Osteocyte (in vitro differentiated cells): ENCODE data around the gene AKAP10. TPM values are rescaled to one million over a fixed set of nuclear protein-coding genes. Genes with fewer than 3 reads are reported as not detected.

Experiments
- DNase-seq: peaks from one replicate; pipeline ENCODE4 v3.0.0; 2021; ENCODE audit warnings: mixed read lengths; ENCODE audit not compliant: unreplicated experiment; ENCODE audit errors: extremely low spot score
- H3K27ac Mint-ChIP-seq: one replicate; pipeline ENCODE4 v1.8.0; 2021; ENCODE audit warnings: mild to moderate bottlenecking, mixed read lengths; ENCODE audit not compliant: unreplicated experiment
- H3K27me3 Mint-ChIP-seq: one replicate; pipeline ENCODE4 v1.8.0; 2021; ENCODE audit warnings: mixed read lengths; ENCODE audit not compliant: unreplicated experiment
- H3K36me3 Mint-ChIP-seq: one replicate; pipeline ENCODE4 v1.8.0; 2021; ENCODE audit warnings: mixed read lengths; ENCODE audit not compliant: unreplicated experiment
- H3K4me1 Mint-ChIP-seq: one replicate; pipeline ENCODE4 v1.8.0; 2021; ENCODE audit warnings: mixed read lengths; ENCODE audit not compliant: unreplicated experiment
- H3K4me3 Mint-ChIP-seq: one replicate; pipeline ENCODE4 v1.8.0; 2021; ENCODE audit warnings: mild to moderate bottlenecking, moderate library complexity, mixed read lengths; ENCODE audit not compliant: unreplicated experiment
- H3K9me3 Mint-ChIP-seq: one replicate; pipeline ENCODE4 v1.8.0; 2021; ENCODE audit warnings: mixed read lengths; ENCODE audit not compliant: unreplicated experiment
- CTCF ChIP-seq: fragments of 200-600 bp; sonication (generic); IDR thresholded peaks from 2 replicates; pipeline ENCODE4 v1.5.0; 2021; ENCODE audit warnings: antibody characterized with exemption, mild to moderate bottlenecking, moderate library complexity
- total RNA-seq: library from RNA; stranded (reverse); gene quantifications from 2 replicates; pipeline ENCODE4 v1.2.1, GENCODE V29; 2021

AKAP10 gene
- total RNA-seq, 1 donor from 2014 or later = 34.4 TPM

- TF ChIP-seq CTCF = no peak
- DNase-seq = no peak
- H3K4me3 Mint-ChIP-seq = no peak overlapping the region
- peaks cover 35% of the 10 kb centered on the region for H3K36me3 Mint-ChIP-seq
- H3K4me1 Mint-ChIP-seq = peaks cover 13% of the 10 kb centered on the region
- H3K27ac Mint-ChIP-seq = no peak overlapping the region
- no peaks in the 10 kb centered on the region for H3K9me3 Mint-ChIP-seq
- no peaks in the 10 kb centered on the region for H3K27me3 Mint-ChIP-seq
These were observed 32.5 kb downstream of the AKAP10 start for GRCh38 chr17:19945009-19945626.

- no peaks in the 10 kb centered on the region for H3K27me3 Mint-ChIP-seq
- H3K9me3 Mint-ChIP-seq = no peaks in the 10 kb centered on the region
- H3K4me3 Mint-ChIP-seq = no peak overlapping the region
- no peak for DNase-seq
- peaks cover 8% of the 10 kb centered on the region for H3K4me1 Mint-ChIP-seq
- H3K36me3 Mint-ChIP-seq = peaks cover 47% of the 10 kb centered on the region
- no peak for TF ChIP-seq CTCF
- H3K27ac Mint-ChIP-seq = no peak overlapping the region
These were observed 34.0 kb downstream of the AKAP10 start for GRCh38 chr17:19943599-19943998.

GRCh38 chr17:19943026-19943425 lies 34.6 kb downstream of the AKAP10 start:
- H3K27ac Mint-ChIP-seq = no peak overlapping the region
- TF ChIP-seq CTCF = no peak
- no peak overlapping the region for H3K4me3 Mint-ChIP-seq
- DNase-seq = no peak
- H3K27me3 Mint-ChIP-seq = no peaks in the 10 kb centered on the region
- peaks cover 44% of the 10 kb centered on the region for H3K36me3 Mint-ChIP-seq
- peaks cover 2% of the 10 kb centered on the region for H3K4me1 Mint-ChIP-seq
- no peaks in the 10 kb centered on the region for H3K9me3 Mint-ChIP-seq

- peaks cover 1% of the 10 kb centered on the region for H3K4me1 Mint-ChIP-seq
- DNase-seq = no peak
- H3K36me3 Mint-ChIP-seq = peaks cover 51% of the 10 kb centered on the region
- no peaks in the 10 kb centered on the region for H3K9me3 Mint-ChIP-seq
- H3K4me3 Mint-ChIP-seq = no peak overlapping the region
- no peak for TF ChIP-seq CTCF
- no peaks in the 10 kb centered on the region for H3K27me3 Mint-ChIP-seq
- no peak overlapping the region for H3K27ac Mint-ChIP-seq
These were observed 36.7 kb downstream of the AKAP10 start for GRCh38 chr17:19940722-19941464.

GRCh38 chr17:19939993-19940721 lies 37.5 kb downstream of the AKAP10 start:
- no peaks in the 10 kb centered on the region for H3K27me3 Mint-ChIP-seq
- no peak for DNase-seq
- TF ChIP-seq CTCF = no peak
- peaks cover 49% of the 10 kb centered on the region for H3K36me3 Mint-ChIP-seq
- peaks cover 1% of the 10 kb centered on the region for H3K4me1 Mint-ChIP-seq
- no peaks in the 10 kb centered on the region for H3K9me3 Mint-ChIP-seq
- H3K4me3 Mint-ChIP-seq = no peak overlapping the region
- H3K27ac Mint-ChIP-seq = no peak overlapping the region
